ENCODE results near the gene CAMK2D.

CAMK2D gene

DNA sequence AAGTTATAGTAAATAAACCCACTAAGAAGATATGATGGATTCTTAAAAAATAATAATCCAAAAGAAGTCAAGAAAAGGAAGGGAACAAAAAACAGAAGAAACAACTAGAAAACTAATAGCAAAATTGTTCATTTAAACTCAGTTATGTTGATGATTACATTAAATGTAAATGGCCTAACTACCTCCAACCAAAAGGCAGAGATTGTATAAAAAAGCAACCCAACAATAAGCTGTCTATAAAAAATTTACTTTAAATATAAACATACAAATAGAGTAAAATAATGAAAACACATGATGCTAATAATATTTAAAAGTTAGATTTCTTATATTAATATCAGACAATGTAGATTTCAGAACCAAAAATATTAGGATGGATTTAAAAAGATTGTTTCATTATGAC lies 340.6 kb downstream of the CAMK2D start:
- Histone ChIP-seq H3K9ac (ENCODE audit: low read depth, low read length) (no peak overlapping the region), H3K36me3 (ENCODE audit: insufficient read depth, low read length) (no peaks in the 10 kb centered on the region), H3K9me3 (replicated peaks; ENCODE audit: low read length) (no peaks in the 10 kb centered on the region), H3K4me1 (ENCODE audit: control insufficient read depth, insufficient read depth, low read length) (peaks cover 4% of the 10 kb centered on the region), H3K27me3 (ENCODE audit: control insufficient read depth, insufficient read depth, low read length) (no peaks in the 10 kb centered on the region), H3K4me3 (ENCODE audit: low read length) (no peak overlapping the region), H3K4me2 (ENCODE audit: low read length) (no peak overlapping the region)

- Histone ChIP-seq H3K4me1 (ENCODE audit: control insufficient read depth, insufficient read depth, low read length) (peaks cover 4% of the 10 kb centered on the region), H3K9ac (ENCODE audit: low read depth, low read length) (no peak overlapping the region), H3K9me3 (replicated peaks; ENCODE audit: low read length) (no peaks in the 10 kb centered on the region), H3K27me3 (ENCODE audit: control insufficient read depth, insufficient read depth, low read length) (no peaks in the 10 kb centered on the region), H3K4me3 (ENCODE audit: low read length) (no peak overlapping the region), H3K36me3 (ENCODE audit: insufficient read depth, low read length) (no peaks in the 10 kb centered on the region), H3K4me2 (ENCODE audit: low read length) (no peak overlapping the region)
These were observed 341.9 kb downstream of the CAMK2D start for GRCh38 chr4:113419631-113420030.

- H3K4me2 ChIP-seq (ENCODE audit: low read length): no peak overlapping the region
- no peaks in the 10 kb centered on the region for H3K9me3 ChIP-seq (replicated peaks; ENCODE audit: low read length)
- no peak overlapping the region for H3K4me3 ChIP-seq (ENCODE audit: low read length)
- H3K36me3 ChIP-seq (ENCODE audit: insufficient read depth, low read length): no peaks in the 10 kb centered on the region
- H3K27me3 ChIP-seq (ENCODE audit: control insufficient read depth, insufficient read depth, low read length): no peaks in the 10 kb centered on the region
- H3K9ac ChIP-seq (ENCODE audit: low read depth, low read length): no peak overlapping the region
- peaks cover 3% of the 10 kb centered on the region for H3K4me1 ChIP-seq (ENCODE audit: control insufficient read depth, insufficient read depth, low read length)
These were observed 350.0 kb downstream of the CAMK2D start for GRCh38 chr4:113411496-113411938.

GRCh38 chr4:113410686-113411085 lies 350.9 kb downstream of the CAMK2D start:
- Histone ChIP-seq H3K4me3 (ENCODE audit: low read length) (no peak overlapping the region), H3K36me3 (ENCODE audit: insufficient read depth, low read length) (no peaks in the 10 kb centered on the region), H3K27me3 (ENCODE audit: control insufficient read depth, insufficient read depth, low read length) (no peaks in the 10 kb centered on the region), H3K4me1 (ENCODE audit: control insufficient read depth, insufficient read depth, low read length) (peaks cover 3% of the 10 kb centered on the region), H3K9ac (ENCODE audit: low read depth, low read length) (no peak overlapping the region), H3K9me3 (replicated peaks; ENCODE audit: low read length) (no peaks in the 10 kb centered on the region), H3K4me2 (ENCODE audit: low read length) (no peak overlapping the region)

- Histone ChIP-seq H3K4me1 (ENCODE audit: control insufficient read depth, insufficient read depth, low read length) (peaks cover 9% of the 10 kb centered on the region), H3K4me3 (ENCODE audit: low read length) (no peak overlapping the region), H3K4me2 (ENCODE audit: low read length) (no peak overlapping the region), H3K9ac (ENCODE audit: low read depth, low read length) (no peak overlapping the region), H3K9me3 (replicated peaks; ENCODE audit: low read length) (no peaks in the 10 kb centered on the region), H3K36me3 (ENCODE audit: insufficient read depth, low read length) (no peaks in the 10 kb centered on the region), H3K27me3 (ENCODE audit: control insufficient read depth, insufficient read depth, low read length) (no peaks in the 10 kb centered on the region)
These were observed 352.4 kb downstream of the CAMK2D start for GRCh38 chr4:113409181-113409580.

GRCh38 chr4:113407409-113407808 lies 354.1 kb downstream of the CAMK2D start:
- H3K9ac ChIP-seq (ENCODE audit: low read depth, low read length): no peak overlapping the region
- H3K4me3 ChIP-seq (ENCODE audit: low read length): no peak overlapping the region
- H3K4me2 ChIP-seq (ENCODE audit: low read length): no peak overlapping the region
- peaks cover 10% of the 10 kb centered on the region for H3K4me1 ChIP-seq (ENCODE audit: control insufficient read depth, insufficient read depth, low read length)
- H3K36me3 ChIP-seq (ENCODE audit: insufficient read depth, low read length): no peaks in the 10 kb centered on the region
- no peaks in the 10 kb centered on the region for H3K9me3 ChIP-seq (replicated peaks; ENCODE audit: low read length)
- H3K27me3 ChIP-seq (ENCODE audit: control insufficient read depth, insufficient read depth, low read length): no peaks in the 10 kb centered on the region

DNA sequence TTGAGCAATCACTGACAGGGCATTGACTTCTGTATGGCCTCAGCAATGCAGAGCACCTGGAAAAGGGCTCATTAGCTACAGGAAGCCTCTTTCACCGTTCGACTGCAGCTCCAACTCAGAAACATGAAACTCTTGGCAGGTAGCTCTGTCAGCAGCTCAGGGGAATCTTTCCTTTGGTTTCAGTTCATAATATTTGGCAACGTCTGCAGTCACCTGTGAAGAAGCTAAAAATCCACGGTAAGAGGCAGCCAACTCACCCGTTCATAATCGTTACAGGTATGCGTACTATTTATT lies 354.9 kb downstream of the CAMK2D start:
- Histone ChIP-seq H3K4me1 (ENCODE audit: control insufficient read depth, insufficient read depth, low read length) (peaks cover 9% of the 10 kb centered on the region), H3K9me3 (replicated peaks; ENCODE audit: low read length) (no peaks in the 10 kb centered on the region), H3K4me3 (ENCODE audit: low read length) (no peak overlapping the region), H3K4me2 (ENCODE audit: low read length) (no peak overlapping the region), H3K9ac (ENCODE audit: low read depth, low read length) (no peak overlapping the region), H3K36me3 (ENCODE audit: insufficient read depth, low read length) (no peaks in the 10 kb centered on the region), H3K27me3 (ENCODE audit: control insufficient read depth, insufficient read depth, low read length) (no peaks in the 10 kb centered on the region)

DNA sequence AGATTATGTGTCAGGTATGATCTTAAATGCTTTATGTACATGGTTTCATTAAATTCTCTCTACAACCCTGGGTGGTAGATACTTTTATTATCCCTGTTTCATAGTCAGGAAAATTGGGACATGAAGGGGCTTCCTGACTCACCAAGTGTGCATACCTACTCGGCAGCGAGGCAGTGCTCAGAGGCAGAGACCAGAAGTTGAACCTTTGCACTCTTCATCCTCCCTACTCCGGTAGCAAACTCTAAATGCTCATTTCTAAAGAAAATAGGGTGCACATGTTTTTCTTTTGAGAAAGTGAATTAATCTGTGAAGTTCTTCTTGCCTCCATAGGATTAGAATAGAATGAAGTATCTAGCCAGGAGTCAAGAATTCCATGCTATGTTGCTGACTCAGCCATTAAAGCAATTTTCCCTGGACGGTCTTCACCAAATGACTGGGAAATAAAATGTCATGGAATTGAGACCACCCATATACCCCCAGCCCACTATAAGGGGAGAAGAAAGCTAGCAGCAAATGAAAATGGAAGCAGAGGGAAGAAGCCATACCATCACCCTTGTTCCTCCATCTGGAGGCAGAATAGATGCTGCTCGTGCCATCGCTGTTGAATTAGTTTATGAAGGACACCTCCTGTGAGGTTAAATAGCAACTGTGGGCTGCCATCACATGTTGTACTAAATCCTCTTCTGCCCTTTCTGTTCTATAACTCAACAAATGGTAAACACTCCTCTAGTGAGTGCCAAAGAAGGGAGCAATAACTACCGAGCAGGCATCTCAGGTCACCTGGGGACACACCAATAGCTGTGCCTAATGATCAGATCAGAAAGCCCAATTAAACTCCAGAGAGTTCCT lies 355.4 kb downstream of the CAMK2D start:
- Histone ChIP-seq H3K9me3 (replicated peaks; ENCODE audit: low read length) (no peaks in the 10 kb centered on the region), H3K27me3 (ENCODE audit: control insufficient read depth, insufficient read depth, low read length) (no peaks in the 10 kb centered on the region), H3K4me3 (ENCODE audit: low read length) (no peak overlapping the region), H3K36me3 (ENCODE audit: insufficient read depth, low read length) (no peaks in the 10 kb centered on the region), H3K4me1 (ENCODE audit: control insufficient read depth, insufficient read depth, low read length) (peaks cover 7% of the 10 kb centered on the region), H3K9ac (ENCODE audit: low read depth, low read length) (no peak overlapping the region), H3K4me2 (ENCODE audit: low read length) (no peak overlapping the region)

- Histone ChIP-seq H3K4me2 (ENCODE audit: low read length) (no peak overlapping the region), H3K9ac (ENCODE audit: low read depth, low read length) (no peak overlapping the region), H3K4me1 (ENCODE audit: control insufficient read depth, insufficient read depth, low read length) (peaks cover 7% of the 10 kb centered on the region), H3K9me3 (replicated peaks; ENCODE audit: low read length) (no peaks in the 10 kb centered on the region), H3K36me3 (ENCODE audit: insufficient read depth, low read length) (no peaks in the 10 kb centered on the region), H3K27me3 (ENCODE audit: control insufficient read depth, insufficient read depth, low read length) (no peaks in the 10 kb centered on the region), H3K4me3 (ENCODE audit: low read length) (no peak overlapping the region)
These were observed 356.7 kb downstream of the CAMK2D start for GRCh38 chr4:113404841-113405240.

DNA sequence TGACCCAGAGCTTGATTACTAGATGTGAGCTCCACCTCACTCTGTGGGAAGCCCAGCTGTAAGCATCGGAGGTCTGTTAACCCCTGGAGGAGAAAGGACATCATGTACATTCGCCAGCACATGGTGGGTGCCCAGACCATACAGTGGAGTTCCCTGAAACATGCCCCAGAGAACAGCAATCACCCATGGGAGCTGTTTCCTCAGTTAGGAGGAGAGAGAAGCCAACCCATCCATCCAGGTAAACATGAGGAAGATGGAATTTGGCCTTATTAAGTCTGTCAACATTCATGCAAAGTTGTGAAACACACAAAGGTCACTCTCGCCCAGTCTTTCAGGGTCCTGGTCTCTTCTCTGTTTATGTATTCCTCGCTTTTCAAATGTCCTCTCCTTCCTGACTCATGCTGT lies 357.4 kb downstream of the CAMK2D start:
- H3K27me3 ChIP-seq (ENCODE audit: control insufficient read depth, insufficient read depth, low read length): no peaks in the 10 kb centered on the region
- H3K9me3 ChIP-seq (replicated peaks; ENCODE audit: low read length): no peaks in the 10 kb centered on the region
- no peak overlapping the region for H3K4me2 ChIP-seq (ENCODE audit: low read length)
- H3K36me3 ChIP-seq (ENCODE audit: insufficient read depth, low read length): no peaks in the 10 kb centered on the region
- H3K9ac ChIP-seq (ENCODE audit: low read depth, low read length): no peak overlapping the region
- peaks cover 7% of the 10 kb centered on the region for H3K4me1 ChIP-seq (ENCODE audit: control insufficient read depth, insufficient read depth, low read length)
- H3K4me3 ChIP-seq (ENCODE audit: low read length): no peak overlapping the region
